ENCODE data around the gene BCL2L12. TPM values are rescaled to one million over a fixed set of nuclear protein-coding genes. Genes with fewer than 3 reads are reported as not detected.

BCL2L12 gene
- total and polyA plus RNA-seq, 2 donors (not counting 1 experiment from before 2014, with no cell fraction given) = 19.9 to 22.1 TPM

GRCh38 chr19:49635530-49636232 lies 30.1 kb upstream of the BCL2L12 start:
- Histone ChIP-seq H3K9ac (ENCODE audit: low read length) (no peak overlapping the region), H3K79me2 (ENCODE audit: control insufficient read depth, insufficient read depth, low read length) (peaks cover 3% of the 10 kb centered on the region), H2AFZ (ENCODE audit: insufficient read depth, low read depth, low read length, poor library complexity, severe bottlenecking) (no peak overlapping the region), H3K27me3 (replicated peaks in 1 of 4; ENCODE audit: control extremely low read depth in 1 of 4, control insufficient read depth in 3 of 4, insufficient read depth in 4 of 4, low read length in 3 of 4) (no peaks in the 10 kb centered on the region), H3K4me3 (ENCODE audit: control extremely low read depth in 1 of 5, extremely low read depth in 1 of 5, insufficient read depth in 1 of 5, low read depth in 2 of 5, low read length in 4 of 5) (no peak overlapping the region), H3K4me2 (replicated peaks; ENCODE audit: low read depth, low read length, poor library complexity, severe bottlenecking) (no peak overlapping the region), H3K27ac (ENCODE audit: low read length in 2 of 2) (no peak overlapping the region), H3K36me3 (replicated peaks in 1 of 2; ENCODE audit: control extremely low read depth in 1 of 2, control insufficient read depth in 1 of 2, extremely low read depth in 1 of 2, insufficient read depth in 2 of 2, low read length in 1 of 2) (no peaks in the 10 kb centered on the region), H3K4me1 (ENCODE audit: control insufficient read depth in 2 of 2, insufficient read depth in 2 of 2, low read length in 2 of 2) (peaks cover 16 to 22% of the 10 kb centered on the region in 2 donors), H4K20me1 (ENCODE audit: control insufficient read depth, insufficient read depth, low read length, poor library complexity, severe bottlenecking) (no peaks in the 10 kb centered on the region), H3K9me3 (ENCODE audit: control extremely low read depth in 1 of 3, control insufficient read depth in 2 of 3, insufficient read depth in 1 of 3, low read length in 2 of 3) (no peaks in the 10 kb centered on the region)
- ChIA-PET POLR2A (no interaction called here), CTCF (no interaction called here)
- Mint-ChIP-seq H3K27ac (no peak overlapping the region), H3K4me1 (peaks cover 18% of the 10 kb centered on the region), H3K4me3 (no peak overlapping the region), H3K27me3 (no peaks in the 10 kb centered on the region), H3K9me3 (ENCODE audit: insufficient read depth) (no peaks in the 10 kb centered on the region)
- intact Hi-C loops (cut with micrococcal nuclease) = no loop called here
- no peak for ATAC-seq (ENCODE audit: low read depth)
- TF ChIP-seq EZH2 (IDR thresholded peaks at IDR 0.05; ENCODE audit: borderline replicate concordance, insufficient read depth, low read depth, low read length, poor library complexity, severe bottlenecking) = no peak
- TF ChIP-seq, protein P1, sequence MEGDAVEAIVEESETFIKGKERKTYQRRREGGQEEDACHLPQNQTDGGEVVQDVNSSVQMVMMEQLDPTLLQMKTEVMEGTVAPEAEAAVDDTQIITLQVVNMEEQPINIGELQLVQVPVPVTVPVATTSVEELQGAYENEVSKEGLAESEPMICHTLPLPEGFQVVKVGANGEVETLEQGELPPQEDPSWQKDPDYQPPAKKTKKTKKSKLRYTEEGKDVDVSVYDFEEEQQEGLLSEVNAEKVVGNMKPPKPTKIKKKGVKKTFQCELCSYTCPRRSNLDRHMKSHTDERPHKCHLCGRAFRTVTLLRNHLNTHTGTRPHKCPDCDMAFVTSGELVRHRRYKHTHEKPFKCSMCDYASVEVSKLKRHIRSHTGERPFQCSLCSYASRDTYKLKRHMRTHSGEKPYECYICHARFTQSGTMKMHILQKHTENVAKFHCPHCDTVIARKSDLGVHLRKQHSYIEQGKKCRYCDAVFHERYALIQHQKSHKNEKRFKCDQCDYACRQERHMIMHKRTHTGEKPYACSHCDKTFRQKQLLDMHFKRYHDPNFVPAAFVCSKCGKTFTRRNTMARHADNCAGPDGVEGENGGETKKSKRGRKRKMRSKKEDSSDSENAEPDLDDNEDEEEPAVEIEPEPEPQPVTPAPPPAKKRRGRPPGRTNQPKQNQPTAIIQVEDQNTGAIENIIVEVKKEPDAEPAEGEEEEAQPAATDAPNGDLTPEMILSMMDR (IDR thresholded peaks at IDR 0.05) = no peak
- WGBS (ENCODE audit: insufficient coverage) = 79% methylated on average over 23 of the region's 24 CpGs
- DNase-seq = no peak

DNA sequence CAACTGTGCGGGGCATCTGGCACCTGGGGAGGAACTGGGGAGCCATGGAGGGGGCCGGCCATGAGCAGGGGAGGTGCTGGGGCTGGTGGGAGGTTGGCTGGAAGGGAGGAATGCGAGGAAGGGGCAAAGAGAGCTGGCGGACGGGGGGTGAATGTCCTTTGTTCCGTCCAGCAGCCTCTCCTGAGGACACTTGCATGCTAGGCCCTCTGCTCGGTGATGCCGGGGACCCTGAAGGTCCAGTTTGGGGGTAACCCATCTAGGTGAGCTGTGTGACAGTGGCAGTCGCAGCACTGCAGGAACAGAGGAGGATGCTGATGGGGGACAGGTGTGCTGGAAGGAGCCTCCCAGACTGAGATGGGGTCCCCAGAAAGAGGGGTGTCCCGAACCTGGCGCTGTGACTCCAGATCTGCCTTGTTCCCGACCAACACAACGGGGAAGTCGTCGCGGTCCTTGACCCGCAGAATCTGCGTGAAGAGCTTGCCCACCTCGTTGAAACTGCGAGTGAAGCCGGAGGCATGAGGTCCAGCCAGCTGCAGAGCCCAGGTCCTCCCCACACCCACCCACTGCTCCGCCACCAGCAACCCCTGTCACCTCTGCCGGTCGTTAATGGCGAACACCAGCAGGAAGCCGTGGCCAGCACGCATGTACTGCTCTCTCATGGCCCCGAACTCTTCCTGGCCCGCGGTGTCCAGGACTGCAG lies 29.4 kb upstream of the BCL2L12 start:
- H3K4me3 ChIP-seq (ENCODE audit: control extremely low read depth in 1 of 5, extremely low read depth in 1 of 5, insufficient read depth in 1 of 5, low read depth in 2 of 5, low read length in 4 of 5) = no peak overlapping the region
- Mint-ChIP-seq H3K9me3 (ENCODE audit: insufficient read depth) (no peaks in the 10 kb centered on the region), H3K4me3 (no peak overlapping the region), H3K27ac (no peak overlapping the region), H3K4me1 (peaks cover 22% of the 10 kb centered on the region), H3K27me3 (no peaks in the 10 kb centered on the region)
- POLR2A ChIA-PET = interaction anchor here (0.5 kb wide), 1 partner anchor 64 kb away, joined by 3 read pairs; no protein-coding TSS in a partner anchor
- H3K9me3 ChIP-seq (ENCODE audit: control extremely low read depth in 1 of 3, control insufficient read depth in 2 of 3, insufficient read depth in 1 of 3, low read length in 2 of 3) = no peaks in the 10 kb centered on the region
- H3K9ac ChIP-seq (ENCODE audit: low read length) = no peak overlapping the region
- TF ChIP-seq EZH2 (IDR thresholded peaks at IDR 0.05; ENCODE audit: borderline replicate concordance, insufficient read depth, low read depth, low read length, poor library complexity, severe bottlenecking) = no peak
- TF ChIP-seq, protein P1 (IDR thresholded peaks at IDR 0.05) = no peak
- ATAC-seq (ENCODE audit: low read depth) (no peak), DNase-seq (no peak)
- CTCF ChIA-PET = interaction anchor here (0.6 kb wide), 1 partner anchor 132 kb away, joined by 3 read pairs; no protein-coding TSS in a partner anchor
- intact Hi-C loops (cut with micrococcal nuclease) = no loop called here
- H3K4me2 ChIP-seq (replicated peaks; ENCODE audit: low read depth, low read length, poor library complexity, severe bottlenecking) = no peak overlapping the region
- H3K79me2 ChIP-seq (ENCODE audit: control insufficient read depth, insufficient read depth, low read length) = peaks cover 10% of the 10 kb centered on the region
- H3K36me3 ChIP-seq (replicated peaks in 1 of 2; ENCODE audit: control extremely low read depth in 1 of 2, control insufficient read depth in 1 of 2, extremely low read depth in 1 of 2, insufficient read depth in 2 of 2, low read length in 1 of 2) = no peaks in the 10 kb centered on the region
- no peaks in the 10 kb centered on the region for H3K27me3 ChIP-seq (replicated peaks in 1 of 4; ENCODE audit: control extremely low read depth in 1 of 4, control insufficient read depth in 3 of 4, insufficient read depth in 4 of 4, low read length in 3 of 4)
- no peak overlapping the region for H2AFZ ChIP-seq (ENCODE audit: insufficient read depth, low read depth, low read length, poor library complexity, severe bottlenecking)
- peaks cover 23 to 29% of the 10 kb centered on the region in 2 donors for H3K4me1 ChIP-seq (ENCODE audit: control insufficient read depth in 2 of 2, insufficient read depth in 2 of 2, low read length in 2 of 2)
- 85% methylated on average over 28 of the region's 30 CpGs for WGBS (ENCODE audit: insufficient coverage)
- H3K27ac ChIP-seq (ENCODE audit: low read length in 2 of 2) = no peak overlapping the region
- H4K20me1 ChIP-seq (ENCODE audit: control insufficient read depth, insufficient read depth, low read length, poor library complexity, severe bottlenecking) = no peaks in the 10 kb centered on the region

All from B cell (primary cell).